Measurements from ENCODE around the gene ALDH16A1.

ALDH16A1 gene

DNA sequence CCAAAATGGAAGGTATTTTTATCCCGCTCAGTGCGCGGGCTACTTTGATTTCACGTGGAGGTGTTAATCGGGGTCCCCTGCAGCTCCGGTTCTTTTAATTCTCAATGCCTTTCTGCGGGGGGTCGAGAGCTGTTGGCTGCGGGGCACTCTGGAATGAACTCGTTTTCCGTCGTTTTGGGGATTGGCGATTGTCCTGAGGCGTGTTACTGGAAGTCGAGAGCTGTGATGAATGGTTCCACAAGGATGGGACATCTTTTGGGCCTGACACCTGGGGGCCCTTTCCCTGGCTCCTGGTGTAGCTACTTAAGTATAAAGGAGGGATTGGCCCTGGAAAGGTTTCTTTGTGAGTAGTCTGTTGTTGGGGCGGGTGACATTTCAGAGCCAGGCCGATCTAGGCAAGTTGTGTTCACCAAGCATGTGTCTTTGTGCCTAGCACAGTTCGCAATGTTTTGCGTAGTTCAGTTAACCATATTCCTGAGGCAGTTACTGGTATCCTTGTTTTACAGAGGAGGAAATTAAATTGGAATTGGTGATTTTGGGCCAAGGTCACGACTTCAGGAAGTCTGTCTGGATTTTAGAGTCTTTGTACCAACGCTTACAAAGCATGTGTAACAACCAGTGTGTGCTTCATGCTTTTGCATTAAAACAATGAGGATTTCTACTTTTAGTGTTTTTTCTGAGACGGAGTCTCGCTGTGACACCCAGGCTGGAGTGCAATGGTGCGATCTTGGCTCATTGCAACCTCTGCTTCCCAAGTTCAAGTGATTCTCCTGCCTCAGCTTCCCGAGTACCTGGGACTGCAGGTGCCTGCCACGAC is 35.2 kb downstream of the ALDH16A1 start:
- DNase-seq (ENCODE audit: low read depth in 3 of 3) = peak in 1 of 3 experiments; percentile 27

DNA sequence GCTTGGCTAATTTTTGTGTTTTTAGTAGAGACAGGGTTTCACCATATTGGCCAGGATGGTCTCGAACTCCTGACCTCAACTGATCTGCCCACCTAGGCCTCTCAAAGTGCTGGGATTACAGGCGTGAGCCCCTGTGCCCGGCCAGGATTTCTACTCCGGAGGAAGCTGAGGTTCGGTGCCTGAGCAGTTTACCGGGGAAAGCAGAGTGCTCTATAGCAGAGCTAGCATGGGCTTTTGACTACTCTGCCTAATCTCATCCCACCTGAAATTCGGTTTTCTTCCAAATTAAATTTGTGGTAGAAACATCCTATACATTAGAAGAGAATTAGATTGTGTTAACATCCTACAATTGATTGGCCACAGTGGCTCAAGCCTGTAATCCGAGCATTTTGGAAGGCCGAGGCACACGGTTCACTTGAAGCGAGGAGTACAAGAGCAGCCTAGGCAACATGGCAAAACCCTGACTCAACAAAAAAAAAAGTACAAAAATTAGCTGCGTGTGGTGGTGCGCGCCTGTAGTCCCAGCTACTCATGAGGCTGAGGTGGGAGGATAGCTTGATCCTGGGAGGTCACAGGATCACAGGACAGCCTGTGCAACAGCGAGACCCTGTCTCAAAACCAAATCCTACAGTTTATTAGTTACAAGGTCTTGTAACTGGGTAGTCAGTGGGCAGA is 36.0 kb downstream of the ALDH16A1 start:
- DNase-seq (ENCODE audit: low read depth in 3 of 3) = peak in 1 of 3 experiments; percentile 33

DNA sequence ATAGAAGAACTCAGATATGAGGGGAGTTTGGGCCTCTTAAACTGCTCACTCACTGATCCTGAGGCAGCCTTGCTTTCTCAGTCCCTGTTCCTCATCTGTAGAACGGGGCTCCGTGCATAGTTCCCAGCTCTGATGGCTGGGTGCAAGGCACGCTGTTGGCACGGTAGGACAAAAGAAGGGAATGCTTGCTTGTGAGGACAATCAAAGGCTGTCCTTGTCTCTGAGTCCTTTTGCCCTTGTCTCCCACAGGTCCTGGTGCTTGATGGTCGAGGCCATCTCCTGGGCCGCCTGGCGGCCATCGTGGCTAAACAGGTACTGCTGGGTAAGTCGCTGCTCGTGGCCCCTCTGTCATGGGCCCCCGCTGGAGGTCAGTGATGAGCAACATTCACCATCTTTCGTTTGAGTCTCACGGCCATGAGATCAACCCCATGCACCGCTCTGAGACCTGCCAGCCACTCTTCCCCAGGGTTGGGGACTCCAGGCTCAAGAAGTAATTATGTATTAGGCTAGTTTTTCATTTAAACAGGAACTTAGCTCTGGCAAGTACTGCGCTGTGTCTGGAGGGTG is 36.7 kb downstream of the ALDH16A1 start:
- peak in 1 of 3 experiments; percentile 39 for DNase-seq (ENCODE audit: low read depth in 3 of 3)

DNA sequence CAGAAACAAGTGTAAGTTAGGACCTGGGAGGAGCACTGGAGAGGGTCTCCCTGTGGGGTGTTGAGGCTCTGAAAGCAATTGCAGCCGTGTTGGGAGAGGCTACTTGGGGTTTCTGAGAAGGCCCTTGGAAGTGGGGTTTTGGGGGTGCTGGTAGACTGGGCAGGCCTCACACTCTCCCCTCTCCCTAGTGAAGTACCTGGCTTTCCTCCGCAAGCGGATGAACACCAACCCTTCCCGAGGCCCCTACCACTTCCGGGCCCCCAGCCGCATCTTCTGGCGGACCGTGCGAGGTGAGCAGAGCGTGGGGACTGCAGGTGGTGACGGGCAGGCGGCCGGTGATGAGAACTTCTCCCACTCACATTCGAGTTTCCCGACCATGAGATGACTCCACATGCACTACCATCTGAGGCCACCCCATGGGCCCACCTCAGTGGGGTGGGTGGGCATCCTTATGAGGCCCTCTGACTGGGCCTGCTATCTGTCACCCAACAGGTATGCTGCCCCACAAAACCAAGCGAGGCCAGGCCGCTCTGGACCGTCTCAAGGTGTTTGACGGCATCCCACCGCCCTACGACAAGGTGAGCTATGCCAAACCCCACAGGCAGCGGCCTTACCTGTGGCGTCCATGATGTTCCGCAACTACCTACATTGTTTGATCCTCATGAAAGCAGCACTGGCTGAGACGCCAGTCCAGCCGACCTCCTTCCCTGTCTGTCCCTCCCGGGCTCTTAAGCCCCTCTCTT is 37.4 kb downstream of the ALDH16A1 start:
- no peak for DNase-seq (ENCODE audit: low read depth in 3 of 3)

DNA sequence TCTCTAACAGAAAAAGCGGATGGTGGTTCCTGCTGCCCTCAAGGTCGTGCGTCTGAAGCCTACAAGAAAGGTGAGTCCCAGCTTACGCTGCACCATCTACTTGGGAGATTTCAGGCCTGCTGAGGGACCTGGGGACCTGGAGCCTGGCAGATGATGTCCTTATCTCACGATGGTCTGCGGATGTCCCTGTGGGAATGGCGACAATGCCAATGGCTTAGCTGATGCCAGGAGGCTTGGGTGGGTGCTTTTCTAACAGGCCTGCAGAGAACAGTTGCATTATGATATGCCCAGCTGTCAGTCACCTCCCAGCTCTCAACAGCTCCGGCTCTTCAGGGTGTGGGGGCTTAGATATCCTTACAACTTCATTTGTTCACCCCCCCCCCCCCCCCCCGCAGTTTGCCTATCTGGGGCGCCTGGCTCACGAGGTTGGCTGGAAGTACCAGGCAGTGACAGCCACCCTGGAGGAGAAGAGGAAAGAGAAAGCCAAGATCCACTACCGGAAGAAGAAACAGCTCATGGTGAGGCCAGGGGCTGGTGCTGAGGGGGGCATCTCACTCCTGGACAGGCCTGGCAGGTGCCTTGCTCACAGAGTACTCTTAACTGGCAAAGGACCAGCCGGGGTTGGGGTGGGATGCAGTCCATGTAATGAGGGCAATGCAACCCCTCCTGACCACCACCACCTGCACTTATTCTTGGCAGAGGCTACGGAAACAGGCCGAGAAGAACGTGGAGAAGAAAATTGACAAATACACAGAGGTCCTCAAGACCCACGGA is 38.2 kb downstream of the ALDH16A1 start:
- no peak for DNase-seq (ENCODE audit: low read depth in 3 of 3)

DNA sequence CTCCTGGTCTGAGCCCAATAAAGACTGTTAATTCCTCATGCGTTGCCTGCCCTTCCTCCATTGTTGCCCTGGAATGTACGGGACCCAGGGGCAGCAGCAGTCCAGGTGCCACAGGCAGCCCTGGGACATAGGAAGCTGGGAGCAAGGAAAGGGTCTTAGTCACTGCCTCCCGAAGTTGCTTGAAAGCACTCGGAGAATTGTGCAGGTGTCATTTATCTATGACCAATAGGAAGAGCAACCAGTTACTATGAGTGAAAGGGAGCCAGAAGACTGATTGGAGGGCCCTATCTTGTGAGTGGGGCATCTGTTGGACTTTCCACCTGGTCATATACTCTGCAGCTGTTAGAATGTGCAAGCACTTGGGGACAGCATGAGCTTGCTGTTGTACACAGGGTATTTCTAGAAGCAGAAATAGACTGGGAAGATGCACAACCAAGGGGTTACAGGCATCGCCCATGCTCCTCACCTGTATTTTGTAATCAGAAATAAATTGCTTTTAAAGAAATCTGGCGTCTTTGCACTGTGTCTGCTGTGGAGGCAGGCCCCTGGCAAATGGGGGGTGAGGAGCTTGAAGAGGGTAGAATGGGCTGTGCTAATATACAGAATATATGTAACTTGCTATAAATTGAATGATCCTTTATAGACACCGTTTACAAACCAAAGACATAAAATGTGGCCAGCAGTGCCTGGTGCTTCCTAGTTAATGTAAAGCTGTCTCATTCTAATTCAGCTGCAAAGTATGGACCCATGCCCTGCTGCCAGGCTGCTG is 39.0 kb downstream of the ALDH16A1 start:
- DNase-seq (ENCODE audit: low read depth in 3 of 3) = no peak

DNA sequence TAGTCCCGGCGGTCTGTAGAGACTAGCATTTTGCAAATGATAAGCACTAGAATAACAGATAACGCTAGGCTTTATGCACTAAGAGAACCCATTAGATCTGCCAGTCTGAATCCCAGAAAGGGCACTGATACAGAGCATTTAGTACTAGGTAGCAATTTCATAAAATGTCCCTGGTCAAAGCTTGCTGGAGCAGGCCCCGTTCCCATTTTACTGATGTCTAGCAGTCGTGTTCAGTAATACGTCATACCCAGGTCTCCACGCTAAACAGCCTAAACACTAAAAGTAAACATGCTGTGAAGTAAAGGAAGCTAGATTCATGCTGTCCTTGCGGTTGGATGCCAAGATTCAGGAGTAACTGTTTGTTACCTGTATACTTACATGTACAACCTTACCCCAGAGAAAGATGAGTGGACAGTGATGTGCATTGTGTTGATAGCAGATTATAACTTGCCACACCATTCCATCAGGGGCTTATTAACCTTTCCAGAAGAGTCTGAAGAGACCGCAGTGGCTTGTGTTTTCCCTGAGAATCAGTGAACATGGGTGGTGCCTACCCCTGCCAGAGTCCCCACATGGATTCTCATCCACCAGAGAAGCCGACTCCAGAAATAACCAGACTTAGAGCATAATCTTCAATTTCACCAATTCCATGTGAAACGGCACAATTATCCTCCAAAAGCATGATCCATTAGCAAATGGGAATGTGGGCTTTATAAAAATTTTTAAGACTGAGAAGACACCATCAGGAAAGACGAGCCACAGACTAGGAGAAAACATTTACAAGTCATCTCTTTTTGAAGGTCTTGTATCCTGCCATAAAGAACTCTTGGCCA is 39.8 kb downstream of the ALDH16A1 start:
- peak in 1 of 3 experiments; percentile 32 for DNase-seq (ENCODE audit: low read depth in 3 of 3)

DNA sequence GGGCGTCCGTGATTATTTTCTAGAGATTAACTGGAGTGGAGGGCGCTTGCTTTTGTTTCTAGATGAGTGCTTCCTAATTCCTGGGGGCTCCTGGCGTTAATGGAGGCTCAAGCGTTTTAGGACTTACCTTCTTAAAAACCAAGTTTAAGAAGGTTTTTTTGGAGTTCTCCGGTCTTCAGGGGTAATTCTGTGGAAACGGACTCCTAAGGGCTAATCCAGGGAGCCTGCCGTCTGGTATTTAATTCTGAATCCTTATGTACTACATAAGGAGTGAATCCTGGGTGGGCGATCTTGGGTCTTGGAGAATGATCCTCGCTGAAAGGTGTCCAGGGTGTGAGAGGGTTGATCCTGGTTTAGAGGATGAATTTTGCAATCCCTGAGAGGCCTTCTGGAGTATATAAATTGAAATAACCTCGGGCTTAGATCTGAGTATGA is 43.6 kb downstream of the ALDH16A1 start:
- DNase-seq (ENCODE audit: low read depth in 3 of 3) = no peak

DNA sequence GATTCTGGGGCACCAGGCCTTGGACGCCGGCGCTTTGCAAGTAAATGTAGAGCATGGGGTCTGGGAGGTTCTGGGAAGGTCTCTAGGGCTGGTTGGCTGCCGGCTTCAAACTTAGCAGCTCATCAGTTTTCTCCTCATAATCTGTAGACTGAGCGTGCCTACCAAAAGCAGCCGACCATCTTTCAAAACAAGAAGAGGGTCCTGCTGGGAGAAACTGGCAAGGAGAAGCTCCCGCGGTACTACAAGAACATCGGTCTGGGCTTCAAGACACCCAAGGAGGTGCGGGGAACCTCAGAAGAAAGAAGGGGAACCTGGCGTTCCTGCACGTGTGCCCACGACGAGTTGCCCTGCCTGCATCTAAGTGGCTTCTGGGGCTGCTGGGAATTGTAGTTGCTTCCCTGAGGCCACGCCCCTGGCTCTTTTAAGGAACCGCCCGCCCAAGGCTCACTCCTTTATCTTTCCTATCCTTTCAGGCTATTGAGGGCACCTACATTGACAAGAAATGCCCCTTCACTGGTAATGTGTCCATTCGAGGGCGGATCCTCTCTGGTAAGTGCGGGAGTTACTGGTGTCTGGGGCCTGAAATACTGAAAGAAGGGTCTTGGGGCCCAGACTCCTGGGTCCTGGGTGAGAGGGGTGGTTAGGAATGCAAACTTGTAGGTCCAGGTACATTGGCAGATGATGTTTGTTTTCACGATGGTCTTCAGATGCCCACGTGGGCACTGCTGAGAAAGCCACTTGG is 44.2 kb downstream of the ALDH16A1 start:
- DNase-seq (ENCODE audit: low read depth in 3 of 3) = peak in 1 of 3 experiments; percentile 75

DNA sequence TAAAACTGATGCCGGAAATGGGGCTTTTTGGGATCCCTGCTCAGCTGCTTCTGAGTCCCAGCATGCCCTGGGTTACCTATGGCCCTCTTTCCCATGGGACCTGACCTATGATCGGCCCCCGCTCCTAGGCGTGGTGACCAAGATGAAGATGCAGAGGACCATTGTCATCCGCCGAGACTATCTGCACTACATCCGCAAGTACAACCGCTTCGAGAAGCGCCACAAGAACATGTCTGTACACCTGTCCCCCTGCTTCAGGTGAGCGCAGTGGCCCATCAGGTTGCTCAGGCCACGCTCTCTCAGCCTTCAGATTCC is 44.7 kb downstream of the ALDH16A1 start:
- DNase-seq (ENCODE audit: low read depth in 3 of 3) = no peak

DNA sequence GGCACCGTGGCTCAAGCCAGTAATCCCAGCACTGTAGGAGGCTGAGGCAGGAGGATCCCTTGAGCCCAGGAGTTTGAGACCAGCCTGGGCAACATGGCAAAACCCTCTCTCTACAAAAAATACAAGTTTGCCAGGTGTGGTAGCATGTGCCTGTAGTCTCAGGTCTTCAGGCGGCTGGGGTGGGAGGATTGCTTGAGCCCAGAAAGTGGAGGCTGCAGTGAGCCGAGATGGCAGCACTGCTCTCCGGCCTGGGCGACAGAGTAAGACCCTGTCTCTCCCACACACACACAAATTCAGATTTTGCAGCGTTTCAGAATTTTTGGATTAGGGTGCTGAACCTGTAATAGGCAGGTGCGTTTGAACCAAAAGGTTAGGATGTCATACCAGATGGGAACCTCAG is 45.5 kb downstream of the ALDH16A1 start:
- DNase-seq (ENCODE audit: low read depth in 3 of 3) = no peak

DNA sequence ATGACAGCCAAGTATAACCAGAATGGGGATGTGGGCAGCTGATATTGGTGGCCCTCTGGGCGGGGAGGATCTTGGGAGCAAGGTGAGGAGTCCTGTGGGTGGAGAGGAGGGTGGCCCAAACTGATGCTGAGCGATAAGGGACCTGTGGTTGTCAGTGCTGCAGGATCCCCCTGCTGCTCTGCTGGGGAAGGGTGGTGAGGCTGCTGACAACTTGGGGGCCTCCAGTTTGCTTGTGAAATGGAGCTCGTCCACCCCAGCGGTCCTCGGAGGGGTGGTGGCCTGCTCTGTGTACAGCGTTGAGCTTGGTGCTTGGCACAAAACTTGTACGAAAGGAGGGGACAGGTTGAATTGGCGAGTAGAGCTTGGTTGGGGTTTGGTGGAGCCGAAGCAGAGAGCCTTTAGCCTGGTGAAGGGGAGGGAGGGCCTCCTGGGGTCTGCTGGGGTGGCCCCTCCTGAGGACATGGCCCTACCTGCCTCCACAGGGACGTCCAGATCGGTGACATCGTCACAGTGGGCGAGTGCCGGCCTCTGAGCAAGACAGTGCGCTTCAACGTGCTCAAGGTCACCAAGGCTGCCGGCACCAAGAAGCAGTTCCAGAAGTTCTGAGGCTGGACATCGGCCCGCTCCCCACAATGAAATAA is 46.1 kb downstream of the ALDH16A1 start:
- DNase-seq (ENCODE audit: low read depth in 3 of 3) = no peak

DNA sequence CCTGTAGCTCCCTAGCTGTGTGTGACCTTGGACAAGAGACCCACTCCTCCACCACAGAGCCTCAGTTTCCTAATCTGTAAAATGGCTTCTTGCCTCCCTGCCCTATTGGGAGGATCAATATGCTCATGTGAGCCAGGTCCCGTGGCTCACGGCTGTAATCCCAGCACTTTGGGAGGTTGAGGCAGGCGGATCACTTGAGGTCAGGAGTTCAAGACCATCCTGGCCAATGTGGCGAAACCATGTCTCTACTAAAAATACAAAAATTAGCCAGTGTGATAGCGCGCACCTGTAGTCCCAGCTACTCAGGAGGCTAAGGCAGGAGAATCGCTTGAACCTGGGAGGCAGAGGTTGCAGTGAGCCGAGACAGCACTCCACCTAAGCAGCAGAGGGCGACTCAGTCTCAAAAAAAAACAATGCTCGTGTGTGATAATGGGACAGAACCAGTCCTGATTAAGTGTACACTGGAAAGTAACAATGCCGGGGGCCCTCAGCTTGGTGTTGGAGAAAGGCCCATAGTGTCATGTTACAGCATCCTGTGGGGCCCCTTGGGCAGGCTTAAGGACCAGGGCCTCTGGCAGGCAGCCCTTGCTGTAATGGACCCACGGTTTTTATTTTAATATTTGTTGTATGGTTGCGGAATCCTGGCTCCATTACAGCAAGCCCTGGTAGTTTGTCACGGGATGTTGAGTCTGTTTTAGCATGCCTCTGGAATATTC is 50.0 kb downstream of the ALDH16A1 start:
- no peak for DNase-seq (ENCODE audit: low read depth in 3 of 3)

DNA sequence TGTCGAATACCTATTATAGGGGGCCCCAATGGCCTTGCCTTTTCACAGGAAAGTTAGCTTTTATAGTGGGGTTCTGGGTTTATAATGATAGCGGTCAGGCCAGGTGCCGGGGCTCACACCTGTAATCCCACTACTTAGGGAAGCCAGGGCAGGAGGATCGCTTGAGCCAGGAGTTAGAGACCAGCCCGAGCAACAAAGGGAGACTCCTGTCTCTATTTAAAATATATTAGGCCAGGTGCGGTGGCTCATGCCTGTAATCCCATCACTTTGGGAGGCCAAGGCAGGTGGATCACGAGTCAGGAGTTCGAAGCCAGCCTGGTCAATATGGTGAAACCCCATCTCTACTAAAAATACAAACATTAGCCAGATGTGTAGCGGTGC is 50.5 kb downstream of the ALDH16A1 start:
- no peak for DNase-seq (ENCODE audit: low read depth in 3 of 3)

DNA sequence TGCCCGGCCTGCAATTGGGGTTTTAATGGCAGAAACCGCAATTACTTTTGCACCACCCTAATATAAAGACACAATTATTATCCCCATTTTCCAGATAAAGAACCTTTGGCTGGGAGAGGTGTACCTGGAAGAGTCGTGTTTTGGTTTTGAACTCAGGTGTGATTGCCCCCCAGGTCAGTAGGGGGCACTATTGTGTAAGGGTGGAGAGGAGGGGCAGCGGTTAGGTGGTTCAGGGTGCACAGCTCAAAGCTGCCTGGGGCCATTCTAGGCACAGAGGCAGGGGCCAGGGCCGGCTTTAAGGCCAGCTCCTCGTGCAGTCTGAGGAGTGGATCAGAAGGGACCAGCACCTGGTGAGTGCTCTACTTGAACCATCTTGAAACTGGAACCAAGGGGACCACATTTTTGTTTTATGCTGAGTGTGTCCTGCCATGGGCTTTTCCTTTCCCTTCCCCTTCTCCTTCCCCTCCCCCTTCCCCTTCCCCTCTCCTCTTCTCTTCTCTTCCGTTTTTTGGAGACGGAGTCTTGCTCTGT is 53.6 kb downstream of the ALDH16A1 start:
- peak in 1 of 3 experiments; percentile 74 for DNase-seq (ENCODE audit: low read depth in 3 of 3)

DNA sequence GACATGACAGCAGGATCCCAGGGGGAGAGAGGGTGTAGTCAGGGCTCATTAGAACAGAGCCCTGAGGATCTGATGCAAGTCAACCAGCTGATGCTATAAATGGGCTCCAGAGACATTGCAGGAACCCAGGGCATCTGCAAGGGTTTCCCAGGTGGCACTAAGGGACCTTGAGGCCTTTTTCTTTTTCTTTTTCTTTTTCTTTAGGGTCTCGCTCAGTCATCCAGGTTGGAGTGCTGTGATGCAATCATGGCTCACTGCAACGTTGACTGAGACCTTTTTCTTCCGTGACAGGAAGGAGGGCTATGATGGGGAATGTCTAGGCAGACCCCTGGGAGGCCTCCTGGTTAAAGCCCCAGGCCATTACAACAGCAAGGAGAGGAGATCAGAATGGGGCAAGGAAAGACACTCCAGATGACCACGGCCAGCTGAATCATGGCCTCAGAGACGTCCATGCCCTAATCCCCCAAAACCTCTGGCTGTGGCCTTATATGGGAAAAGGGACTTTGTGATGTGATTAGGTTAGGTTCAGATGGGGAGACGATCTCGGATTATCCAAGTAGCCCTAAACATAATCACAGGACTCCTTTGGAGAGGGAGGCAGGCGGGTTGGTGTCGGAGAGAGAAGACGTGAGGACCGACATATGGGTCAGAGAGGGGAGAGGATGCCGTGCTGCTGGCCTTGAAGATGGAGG is 54.9 kb downstream of the ALDH16A1 start:
- DNase-seq (ENCODE audit: low read depth in 3 of 3) = no peak

Measured in stimulated activated CD4-positive, alpha-beta T cell treated with anti-CD3 and anti-CD28 coated beads, TNF-alpha, amount 100 ng/mL, for 24 hours (primary cell).